Stimulated activated CD4-positive, alpha-beta T cell treated with anti-CD3 and anti-CD28 coated beads, TNF-alpha, amount 100 ng/mL, for 4 hours (primary cell): ENCODE data around the gene VOPP1.

Source experiments
- DNase-seq, 3 experiments: peaks; one replicate each; pipeline ENCODE4 v3.0.0-alpha.2; 2020; ENCODE audit warnings: low read depth in 3 of 3

VOPP1 gene

GRCh38 chr7:55435466-55435865, 136.8 kb downstream of the VOPP1 start:
- DNase-seq = no peak

GRCh38 chr7:55432939-55433784, 139.1 kb downstream of the VOPP1 start:
- no peak for DNase-seq

- no peak for DNase-seq
These were observed 139.8 kb downstream of the VOPP1 start for GRCh38 chr7:55432506-55432905.

- no peak for DNase-seq
These were observed 140.4 kb downstream of the VOPP1 start for GRCh38 chr7:55431898-55432297.

- no peak for DNase-seq
These were observed 142.3 kb downstream of the VOPP1 start for GRCh38 chr7:55429835-55430499.

GRCh38 chr7:55427800-55428199, 144.5 kb downstream of the VOPP1 start:
- no peak for DNase-seq

- DNase-seq = no peak
These were observed 145.0 kb downstream of the VOPP1 start for GRCh38 chr7:55427342-55427741.

GRCh38 chr7:55426676-55427075, 145.6 kb downstream of the VOPP1 start:
- DNase-seq = no peak

- no peak for DNase-seq
These were observed 147.1 kb downstream of the VOPP1 start for GRCh38 chr7:55425141-55425752.

GRCh38 chr7:55423891-55424290, 148.4 kb downstream of the VOPP1 start:
- DNase-seq = no peak

GRCh38 chr7:55423277-55423711, 149.0 kb downstream of the VOPP1 start:
- DNase-seq = no peak
